PFSK-1 (cell line): Measurements from ENCODE around the gene TBC1D30.

ENCODE experiments used
- FOXP2 ChIP-seq: optimal IDR thresholded peaks from 2 replicates; pipeline ENCODE3; 2011; ENCODE audit warnings: borderline replicate concordance, control low read depth, inconsistent platforms; ENCODE audit not compliant: insufficient read depth; ENCODE audit errors: extremely low read length, extremely low read depth
- POLR2AphosphoS5 ChIP-seq: IDR thresholded peaks from 2 replicates; pipeline ENCODE4 v1.6.1; 2012; ENCODE audit warnings: low read depth, mild to moderate bottlenecking, control low read depth, low read length, moderate library complexity
- REST ChIP-seq, 2 experiments: IDR thresholded peaks; 2 replicates each; pipeline versions ENCODE4 v1.6.1 to v1.8.0; 2011 to 2012; ENCODE audit warnings: low read depth in 2 of 2, low read length in 2 of 2, control low read depth in 1 of 2, inconsistent platforms in 1 of 2, mild to moderate bottlenecking in 1 of 2, moderate library complexity in 1 of 2; ENCODE audit not compliant: insufficient read depth in 1 of 2
- SIN3A ChIP-seq: IDR thresholded peaks from 2 replicates; pipeline ENCODE4 v1.6.1; 2012; ENCODE audit warnings: mild to moderate bottlenecking, low read length, moderate library complexity, borderline replicate concordance; ENCODE audit not compliant: insufficient read depth
- TAF1 ChIP-seq: IDR thresholded peaks from 2 replicates; pipeline ENCODE4 v1.6.1; 2012; ENCODE audit warnings: low read length, control low read depth, borderline replicate concordance; ENCODE audit not compliant: insufficient read depth

- TF ChIP-seq REST (IDR thresholded peaks at IDR 0.05; ENCODE audit: insufficient read depth in 1 of 2, low read depth in 2 of 2, low read length in 2 of 2), result no peak
- TF ChIP-seq TAF1, result no peak
- TF ChIP-seq POLR2AphosphoS5, result no peak
- no peak for TF ChIP-seq SIN3A
- TF ChIP-seq FOXP2, result no peak
Observed at GRCh38 chr12:64828713-64829112, 4.3 kb downstream of the TBC1D30 start.
